ENCODE results near the gene SEPTIN6.

The SEPTIN6 gene

DNA sequence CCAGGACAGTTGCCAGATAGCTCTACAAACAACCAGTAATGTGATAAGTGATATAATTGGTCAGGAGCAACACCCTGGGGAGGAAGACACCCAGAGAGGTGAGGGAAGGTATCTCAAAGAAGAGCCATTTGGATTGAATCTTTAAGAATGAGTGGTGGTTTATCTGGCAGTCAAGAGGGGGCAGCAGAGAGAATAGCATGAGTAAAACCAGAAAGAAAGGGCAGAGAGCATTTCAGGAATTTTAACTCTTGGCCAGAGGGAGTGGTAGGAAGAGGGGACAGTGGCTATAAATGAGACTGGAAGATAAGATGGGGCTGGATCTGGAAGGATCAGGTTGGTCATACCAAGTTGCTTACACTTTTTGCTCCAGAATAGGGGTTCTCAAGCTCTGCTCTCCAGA lies 5.9 kb upstream of the SEPTIN6 start:
- Mint-ChIP-seq H3K4me1 (ENCODE audit: low read depth) (peaks cover 11% of the 10 kb centered on the region), H3K27me3 (no peaks in the 10 kb centered on the region), H3K4me3 (no peak overlapping the region), H3K9me3 (no peaks in the 10 kb centered on the region), H3K36me3 (ENCODE audit: low read depth) (no peaks in the 10 kb centered on the region), H3K27ac (no peak overlapping the region)
- intact Hi-C loops (cut with micrococcal nuclease), result loop anchor here (10.0 kb wide), 1 partner anchor 76 kb away; no protein-coding TSS in a partner anchor

DNA sequence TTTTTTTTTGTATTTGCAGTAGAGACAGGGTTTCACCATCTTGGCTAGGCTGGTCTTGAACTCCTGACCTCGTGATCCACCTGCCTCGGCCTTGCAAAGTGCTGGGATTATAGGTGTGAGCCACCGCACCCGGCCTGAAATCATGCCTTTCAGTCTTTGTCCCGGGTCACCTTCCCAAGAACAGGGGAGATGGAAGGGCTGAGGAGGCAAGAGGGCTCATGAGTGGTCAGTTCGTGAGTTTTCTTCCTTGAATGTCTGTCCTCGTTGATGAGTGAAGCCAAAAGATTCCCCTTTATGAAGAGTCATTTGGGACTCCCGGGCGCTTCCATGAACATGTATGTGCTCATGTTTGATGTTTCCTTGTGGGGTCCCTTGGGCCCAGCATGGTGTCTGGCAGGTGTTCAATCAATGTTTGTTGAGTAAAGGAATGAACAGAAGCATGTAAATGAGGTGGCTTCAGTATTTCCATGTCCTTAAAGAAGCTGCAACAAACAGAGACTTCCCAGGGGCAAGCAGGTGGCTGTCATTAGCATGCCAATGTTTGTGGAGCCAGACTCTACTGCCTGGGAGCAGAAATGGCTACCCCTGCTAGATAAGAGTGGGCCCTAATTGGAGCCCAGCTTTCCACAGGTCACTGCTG lies 3.4 kb upstream of the SEPTIN6 start:
- peaks cover 13% of the 10 kb centered on the region for H3K36me3 Mint-ChIP-seq (ENCODE audit: low read depth)
- no peak overlapping the region for H3K4me3 Mint-ChIP-seq
- H3K9me3 Mint-ChIP-seq, result no peaks in the 10 kb centered on the region
- no peak overlapping the region for H3K27ac Mint-ChIP-seq
- peaks cover 16% of the 10 kb centered on the region for H3K4me1 Mint-ChIP-seq (ENCODE audit: low read depth)
- intact Hi-C loops (cut with micrococcal nuclease), result loop anchor here (10.0 kb wide), 1 partner anchor 78 kb away; no protein-coding TSS in a partner anchor
- no peaks in the 10 kb centered on the region for H3K27me3 Mint-ChIP-seq

GRCh38 chrX:119695535-119696050 lies 2.6 kb upstream of the SEPTIN6 start:
- no peak overlapping the region for H3K27ac Mint-ChIP-seq

GRCh38 chrX:119694601-119695534 lies 1.9 kb upstream of the SEPTIN6 start:
- Mint-ChIP-seq H3K9me3 (no peaks in the 10 kb centered on the region), H3K36me3 (ENCODE audit: low read depth) (peaks cover 13% of the 10 kb centered on the region), H3K27me3 (no peaks in the 10 kb centered on the region), H3K27ac (peak overlapping the region; percentile 90), H3K4me3 (peak overlapping the region; percentile 84), H3K4me1 (ENCODE audit: low read depth) (peaks cover 16% of the 10 kb centered on the region)
- intact Hi-C loops (cut with micrococcal nuclease), result loop anchor here (5.0 to 10.0 kb wide), 2 partner anchors 80 to 88 kb away; partner anchors contain the start of gene NKRF

More at GRCh38 chrX:119695535-119696050, 2.6 kb upstream of the SEPTIN6 start:
- H3K27me3 Mint-ChIP-seq, result no peaks in the 10 kb centered on the region
- intact Hi-C loops (cut with micrococcal nuclease), result loop anchor here (10.0 kb wide), 1 partner anchor 79 kb away; no protein-coding TSS in a partner anchor
- H3K36me3 Mint-ChIP-seq (ENCODE audit: low read depth), result peaks cover 13% of the 10 kb centered on the region
- peaks cover 16% of the 10 kb centered on the region for H3K4me1 Mint-ChIP-seq (ENCODE audit: low read depth)
- H3K9me3 Mint-ChIP-seq, result no peaks in the 10 kb centered on the region
- H3K4me3 Mint-ChIP-seq, result no peak overlapping the region

DNA sequence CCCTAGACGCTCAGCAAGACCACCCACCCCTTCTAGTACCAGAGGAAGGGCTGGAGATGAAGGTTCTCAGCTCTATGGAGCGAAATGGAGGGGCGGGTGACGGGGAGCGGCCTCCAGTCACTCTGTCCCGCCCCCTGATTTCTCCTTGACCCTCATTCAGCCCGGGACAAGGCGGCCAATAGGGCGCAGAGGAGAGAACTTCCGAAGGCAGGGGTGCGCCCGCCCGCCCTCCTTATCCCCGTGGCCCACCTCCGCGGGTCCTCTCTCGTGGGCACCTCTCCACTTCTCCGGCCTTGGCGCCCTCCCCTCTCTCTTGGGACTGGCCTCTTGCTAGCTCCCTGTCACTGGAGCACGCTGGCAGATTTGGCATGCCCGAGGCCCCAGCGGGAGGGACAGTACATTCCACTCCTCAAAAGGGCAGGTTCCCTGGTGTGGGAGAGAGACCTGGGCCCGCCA lies 1.1 kb upstream of the SEPTIN6 start:
- Mint-ChIP-seq H3K36me3 (ENCODE audit: low read depth) (peaks cover 13% of the 10 kb centered on the region), H3K27ac (peak overlapping the region; percentile 90)

DNA sequence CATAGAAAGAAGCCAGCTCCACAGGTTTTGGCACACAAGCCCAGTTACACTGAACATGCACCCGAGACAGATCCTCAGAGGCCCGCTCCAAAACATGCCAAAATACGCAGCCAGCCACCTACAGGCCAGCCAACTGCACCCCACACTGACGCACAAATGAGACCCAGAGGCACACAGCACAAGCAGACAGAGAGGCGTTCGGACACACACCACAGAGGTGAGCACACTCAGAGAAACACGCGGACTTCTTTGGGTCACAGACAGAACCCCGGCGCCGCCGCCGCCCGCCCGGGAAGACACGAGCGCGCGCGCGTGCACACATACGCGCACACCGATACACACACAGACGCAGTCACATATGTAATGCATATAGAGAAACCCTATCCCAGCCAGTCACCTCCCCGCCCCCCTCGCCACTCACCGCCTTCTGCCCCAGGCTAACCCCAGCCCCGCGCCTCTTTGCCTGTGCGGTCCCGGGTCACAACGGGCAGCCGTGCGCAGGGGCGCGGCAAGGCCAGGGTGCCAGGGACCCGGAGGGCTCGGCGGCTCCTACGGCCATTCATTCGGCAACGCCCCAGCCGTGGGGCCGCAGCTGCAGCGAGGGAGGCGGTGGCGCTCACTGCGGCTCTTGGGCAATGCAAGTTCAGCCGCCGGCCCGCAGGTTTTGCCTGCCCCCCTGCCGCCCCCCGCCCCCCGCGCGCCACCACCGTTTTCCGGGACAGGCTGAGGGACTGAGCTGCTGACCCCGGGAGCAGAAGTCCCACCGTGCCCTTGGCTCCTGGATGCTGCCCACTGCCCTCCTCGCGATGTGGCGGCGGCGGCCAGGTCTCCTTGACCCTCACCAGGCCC lies 553 bp downstream of the SEPTIN6 start:
- H3K4me1 Mint-ChIP-seq (ENCODE audit: low read depth), result peaks cover 25% of the 10 kb centered on the region
- H3K27ac Mint-ChIP-seq, result peak overlapping the region; percentile 90
- H3K9me3 Mint-ChIP-seq, result no peaks in the 10 kb centered on the region
- peaks cover 13% of the 10 kb centered on the region for H3K36me3 Mint-ChIP-seq (ENCODE audit: low read depth)
- intact Hi-C loops (cut with micrococcal nuclease), result loop anchor here (5.0 to 10.0 kb wide), 2 partner anchors 82 to 85 kb away; partner anchors contain the start of gene NKRF
- H3K4me3 Mint-ChIP-seq, result peak overlapping the region; percentile 84
- no peaks in the 10 kb centered on the region for H3K27me3 Mint-ChIP-seq

More for the DNA sequence above, 1.1 kb upstream of the SEPTIN6 start:
- intact Hi-C loops (cut with micrococcal nuclease), result loop anchor here (5.0 to 10.0 kb wide), 2 partner anchors 81 to 87 kb away; partner anchors contain the start of gene NKRF
- Mint-ChIP-seq H3K9me3 (no peaks in the 10 kb centered on the region), H3K4me1 (ENCODE audit: low read depth) (peaks cover 16% of the 10 kb centered on the region), H3K4me3 (peak overlapping the region; percentile 84), H3K27me3 (no peaks in the 10 kb centered on the region)

DNA sequence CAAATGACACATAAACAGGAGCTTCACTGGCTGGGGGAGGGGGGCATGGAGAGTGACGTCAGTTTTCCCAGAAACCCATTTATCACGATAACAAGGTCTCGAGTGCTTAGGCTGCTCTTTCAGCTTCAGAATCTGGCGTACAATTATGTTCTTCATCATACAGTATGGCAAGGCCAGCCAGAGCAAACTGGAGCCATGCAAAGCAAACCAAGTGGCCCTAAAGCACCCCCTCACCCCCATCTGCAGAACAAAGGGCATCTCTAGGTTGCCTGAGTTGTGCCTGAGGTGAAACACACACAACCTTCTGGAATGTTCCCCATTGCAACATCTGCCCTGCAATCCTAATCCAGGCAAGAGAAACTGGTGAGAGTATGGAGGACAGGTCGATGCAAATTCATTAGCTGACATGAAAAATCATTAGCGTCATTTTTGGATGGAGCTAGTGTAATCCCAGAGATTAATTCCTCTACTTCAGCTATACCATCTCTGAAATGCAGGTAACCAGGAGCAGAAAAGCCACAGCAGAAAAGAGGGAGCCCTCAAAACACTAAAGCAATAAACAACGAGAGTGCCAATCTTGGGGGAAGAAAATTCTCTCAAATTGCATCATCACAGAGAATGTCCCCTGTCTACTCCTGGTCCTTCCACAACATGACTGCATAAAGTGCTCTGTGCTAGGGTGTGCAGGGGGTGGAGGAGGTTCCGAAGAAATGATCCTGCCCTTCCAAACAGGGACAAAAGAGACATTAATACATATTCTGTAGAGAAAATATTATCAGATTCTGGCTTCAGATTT lies 1.8 kb downstream of the SEPTIN6 start:
- Mint-ChIP-seq H3K4me1 (ENCODE audit: low read depth) (peaks cover 36% of the 10 kb centered on the region), H3K27me3 (no peaks in the 10 kb centered on the region), H3K36me3 (ENCODE audit: low read depth) (peaks cover 13% of the 10 kb centered on the region), H3K9me3 (no peaks in the 10 kb centered on the region), H3K4me3 (peak overlapping the region; percentile 84), H3K27ac (peak overlapping the region; percentile 90)
- intact Hi-C loops (cut with micrococcal nuclease), result loop anchor here (5.0 to 10.0 kb wide), 2 partner anchors 84 kb away; partner anchors contain the start of gene NKRF

- intact Hi-C loops (cut with micrococcal nuclease), result no loop called here
- Mint-ChIP-seq H3K4me3 (no peak overlapping the region), H3K4me1 (ENCODE audit: low read depth) (peaks cover 37% of the 10 kb centered on the region)
Observed at GRCh38 chrX:119688911-119689321, 4.1 kb downstream of the SEPTIN6 start.

GRCh38 chrX:119687661-119688413 lies 5.1 kb downstream of the SEPTIN6 start:
- Mint-ChIP-seq H3K4me3 (no peak overlapping the region), H3K4me1 (ENCODE audit: low read depth) (peaks cover 32% of the 10 kb centered on the region), H3K9me3 (no peaks in the 10 kb centered on the region), H3K27me3 (no peaks in the 10 kb centered on the region), H3K27ac (peak overlapping the region; percentile 98), H3K36me3 (ENCODE audit: low read depth) (peaks cover 11% of the 10 kb centered on the region)
- intact Hi-C loops (cut with micrococcal nuclease), result no loop called here

More at GRCh38 chrX:119688911-119689321, 4.1 kb downstream of the SEPTIN6 start:
- H3K27ac Mint-ChIP-seq, result peak overlapping the region; percentile 32
- peaks cover 13% of the 10 kb centered on the region for H3K36me3 Mint-ChIP-seq (ENCODE audit: low read depth)
- H3K27me3 Mint-ChIP-seq, result no peaks in the 10 kb centered on the region
- H3K9me3 Mint-ChIP-seq, result no peaks in the 10 kb centered on the region

- peak overlapping the region; percentile 63 for H3K4me3 Mint-ChIP-seq
- H3K27me3 Mint-ChIP-seq, result no peaks in the 10 kb centered on the region
- no peaks in the 10 kb centered on the region for H3K36me3 Mint-ChIP-seq (ENCODE audit: low read depth)
- H3K9me3 Mint-ChIP-seq, result no peaks in the 10 kb centered on the region
- intact Hi-C loops (cut with micrococcal nuclease), result no loop called here
- H3K27ac Mint-ChIP-seq, result peak overlapping the region; percentile 98
- peaks cover 45% of the 10 kb centered on the region for H3K4me1 Mint-ChIP-seq (ENCODE audit: low read depth)
Observed at GRCh38 chrX:119686087-119686691, 6.8 kb downstream of the SEPTIN6 start.

DNA sequence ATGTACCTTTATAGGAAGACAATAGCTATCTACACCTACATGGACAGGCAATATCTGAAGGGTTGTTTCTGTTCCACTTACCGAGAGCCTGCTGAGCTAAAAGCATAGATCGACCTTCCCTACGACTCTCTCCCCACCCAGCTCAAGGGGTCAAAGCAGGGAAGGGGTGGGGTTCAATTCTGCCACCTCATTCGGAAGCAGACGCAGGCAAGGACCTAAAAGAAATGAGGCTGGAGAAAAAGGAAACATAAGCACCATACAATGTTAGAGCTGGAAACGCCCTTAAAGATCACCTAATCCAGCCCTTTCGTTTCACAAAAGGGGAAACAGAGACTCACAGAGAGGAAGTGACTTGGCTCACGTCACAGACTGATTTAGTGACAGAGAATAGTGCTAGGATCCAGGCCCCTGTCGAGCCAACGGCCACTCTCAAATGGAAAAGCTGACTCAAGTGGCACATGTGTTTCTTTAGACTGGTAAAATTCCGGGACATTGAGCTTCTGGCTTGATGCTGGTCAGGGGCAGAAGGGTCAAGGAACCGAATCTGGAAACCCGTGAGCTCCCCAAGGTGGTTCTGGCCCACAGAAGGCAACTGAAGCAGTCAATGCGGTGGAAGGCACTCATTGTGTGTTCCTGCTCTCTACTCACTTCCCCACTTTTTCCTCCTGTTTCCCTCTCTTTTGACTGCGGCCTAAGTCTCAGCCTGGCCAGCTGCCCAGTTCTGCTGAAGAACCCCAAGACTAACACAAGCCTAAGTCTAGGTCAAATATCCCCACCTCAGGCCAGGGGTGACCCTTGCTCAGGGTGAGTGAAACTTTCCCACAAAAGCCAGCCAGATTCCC lies 7.5 kb downstream of the SEPTIN6 start:
- Mint-ChIP-seq H3K4me3 (peak overlapping the region; percentile 63), H3K4me1 (ENCODE audit: low read depth) (peaks cover 49% of the 10 kb centered on the region), H3K27ac (peak overlapping the region; percentile 98), H3K27me3 (no peaks in the 10 kb centered on the region), H3K9me3 (no peaks in the 10 kb centered on the region), H3K36me3 (ENCODE audit: low read depth) (no peaks in the 10 kb centered on the region)
- intact Hi-C loops (cut with micrococcal nuclease), result no loop called here
